Loucy (cell line): ENCODE results near the gene TUT7.

Experiments used
- H2AFZ ChIP-seq: fragments of 200-600 bp; sonication (generic); 2 replicates; pipeline ENCODE4 v1.6.0; 2016; ENCODE audit warnings: antibody characterized with exemption, mild to moderate bottlenecking, low read length, moderate library complexity
- H3F3A ChIP-seq: fragments of 200-600 bp; 2 replicates; pipeline ENCODE4 v1.6.0; 2016; ENCODE audit warnings: antibody characterized with exemption, low read depth, mild to moderate bottlenecking
- H3K27me3 ChIP-seq: fragments of 200-600 bp; sonication (generic); 2 replicates; pipeline ENCODE4 v1.6.1; 2014; ENCODE audit warnings: low read length, mild to moderate bottlenecking; ENCODE audit not compliant: insufficient read depth, poor library complexity, severe bottlenecking
- H3K36me3 ChIP-seq: fragments of 200-600 bp; sonication (generic); 2 replicates; pipeline ENCODE4 v1.6.1; 2016; ENCODE audit warnings: low read length; ENCODE audit not compliant: insufficient read depth
- H3K4me1 ChIP-seq: fragments of 200-600 bp; sonication (generic); 2 replicates; pipeline ENCODE4 v1.5.1; 2014; ENCODE audit warnings: low read length, mild to moderate bottlenecking; ENCODE audit not compliant: insufficient read depth, poor library complexity, severe bottlenecking
- H3K4me2 ChIP-seq: fragments of 200-600 bp; sonication (generic); 2 replicates; pipeline ENCODE4 v1.6.0; 2014; ENCODE audit warnings: antibody characterized with exemption, low read length, low read depth, mild to moderate bottlenecking; ENCODE audit not compliant: poor library complexity, severe bottlenecking
- H3K4me3 ChIP-seq: fragments of 200-600 bp; sonication (generic); 2 replicates; pipeline ENCODE4 v1.5.1; 2014; ENCODE audit warnings: low read length, mild to moderate bottlenecking, mixed read lengths; ENCODE audit not compliant: poor library complexity, severe bottlenecking
- H3K79me2 ChIP-seq: fragments of 200-600 bp; sonication (generic); 2 replicates; pipeline ENCODE4 v1.6.1; 2014; ENCODE audit warnings: low read length; ENCODE audit not compliant: insufficient read depth
- H3K9ac ChIP-seq: fragments of 200-600 bp; sonication (generic); 2 replicates; pipeline ENCODE4 v1.6.0; 2014; ENCODE audit warnings: mild to moderate bottlenecking, low read depth, low read length, moderate library complexity; ENCODE audit not compliant: poor library complexity, severe bottlenecking
- H3K9me2 ChIP-seq: fragments of 200-600 bp; sonication (generic); replicated peaks from 2 replicates; pipeline ENCODE4 v1.6.1; 2016; ENCODE audit warnings: low read depth, low read length, mixed read lengths
- H3K9me3 ChIP-seq: fragments of 200-600 bp; sonication (generic); 2 replicates; pipeline ENCODE4 v1.6.1; 2014; ENCODE audit warnings: mild to moderate bottlenecking, antibody characterized with exemption, low read length, low read depth; ENCODE audit not compliant: insufficient read depth
- H4K20me1 ChIP-seq: fragments of 200-600 bp; sonication (generic); 2 replicates; pipeline ENCODE4 v1.6.0; 2014; ENCODE audit warnings: antibody characterized with exemption, low read length, mild to moderate bottlenecking; ENCODE audit not compliant: insufficient read depth, poor library complexity, severe bottlenecking
- CTCF ChIP-seq: fragments of 200-600 bp; sonication (generic); conservative IDR thresholded peaks from 2 replicates; pipeline ENCODE4 v1.5.1; 2014; ENCODE audit warnings: mild to moderate bottlenecking, antibody characterized with exemption, low read length
- EZH2phosphoT487 ChIP-seq: fragments of 200-600 bp; IDR thresholded peaks from 2 replicates; pipeline ENCODE4 v1.6.1; 2018; ENCODE audit warnings: antibody characterized with exemption, mild to moderate bottlenecking, moderate library complexity, borderline replicate concordance

Gene TUT7

GRCh38 chr9:86341007-86341491 is 13.2 kb downstream of the TUT7 start:
- Histone ChIP-seq H2AFZ (no peak overlapping the region), H3K4me1 (peaks cover 21% of the 10 kb centered on the region), H3K9me3 (no peaks in the 10 kb centered on the region), H4K20me1 (peaks cover 3% of the 10 kb centered on the region), H3K36me3 (peaks cover 64% of the 10 kb centered on the region), H3K9me2 (no peaks in the 10 kb centered on the region), H3K4me3 (no peak overlapping the region), H3K4me2 (no peak overlapping the region), H3K79me2 (no peaks in the 10 kb centered on the region; the same call in 1 of the 2 replicates), H3K27me3 (no peaks in the 10 kb centered on the region), H3K9ac (no peak overlapping the region), H3F3A (no peaks in the 10 kb centered on the region)
- TF ChIP-seq EZH2phosphoT487 (no peak), CTCF (no peak)

- Histone ChIP-seq H3K27me3 (no peaks in the 10 kb centered on the region), H3K4me3 (no peak overlapping the region), H3K9ac (no peak overlapping the region), H3K4me1 (peaks cover 17% of the 10 kb centered on the region), H4K20me1 (no peaks in the 10 kb centered on the region), H2AFZ (no peak overlapping the region), H3K79me2 (no peaks in the 10 kb centered on the region; the same call in 1 of the 2 replicates), H3K36me3 (peaks cover 68% of the 10 kb centered on the region), H3F3A (no peaks in the 10 kb centered on the region), H3K4me2 (no peak overlapping the region), H3K9me3 (no peaks in the 10 kb centered on the region), H3K9me2 (no peaks in the 10 kb centered on the region)
- TF ChIP-seq CTCF (no peak), EZH2phosphoT487 (no peak)
Observed at GRCh38 chr9:86340356-86341006, 13.7 kb downstream of the TUT7 start.

GRCh38 chr9:86337469-86338108 is 16.6 kb downstream of the TUT7 start:
- no peaks in the 10 kb centered on the region for H4K20me1 ChIP-seq
- H3K36me3 ChIP-seq, result peaks cover 67% of the 10 kb centered on the region
- H3K9me2 ChIP-seq, result no peaks in the 10 kb centered on the region
- peak overlapping the region; percentile 58 for H3K4me3 ChIP-seq
- H3K4me2 ChIP-seq, result peak overlapping the region; percentile 66
- no peaks in the 10 kb centered on the region for H3K27me3 ChIP-seq
- H3K79me2 ChIP-seq, result no peaks in the 10 kb centered on the region
- no peak overlapping the region for H2AFZ ChIP-seq
- no peaks in the 10 kb centered on the region for H3K9me3 ChIP-seq
- no peaks in the 10 kb centered on the region for H3F3A ChIP-seq
- no peak overlapping the region for H3K9ac ChIP-seq
- H3K4me1 ChIP-seq, result peaks cover 17% of the 10 kb centered on the region
- no peak for TF ChIP-seq EZH2phosphoT487
- no peak for TF ChIP-seq CTCF
